K562 (cell line): Measurements from ENCODE around the gene CREB5. TPM values are rescaled to one million over a fixed set of nuclear protein-coding genes. Genes with fewer than 3 reads are reported as not detected.

Experiments used
- ATAC-seq: fragments of 200-7000 bp; cut with Tn5 transposase; 3 replicates; pipeline ENCODE4 v1.9.1; 2020; ENCODE audit warnings: moderate library complexity
- BruUV-seq: library from RNA; stranded (reverse); fragments of 400-500 nt; replicated peaks from 2 replicates; lab custom pipeline; 2021; lab: Mats Ljungman, UMichigan
- CTCF ChIA-PET: fragments of 300-600 bp; formaldehyde crosslinking; extraction: SDS; loops from one replicate; lab custom pipeline; 2021; ENCODE audit warnings: low intra/inter-chr PET ratio; lab: Yijun Ruan, JAX
- POLR2A ChIA-PET: fragments of 300-600, 350-650 bp; sonication (Branson Sonifier 250); formaldehyde crosslinking; extraction: SDS; loops from one replicate; lab custom pipeline; 2021; ENCODE audit warnings: antibody characterized with exemption, inconsistent platforms; lab: Yijun Ruan, JAX
- DNase-seq, 4 experiments: peaks; one replicate each; pipeline versions ENCODE4 v3.0.0 to v3.0.0-alpha.2; 2011 to 2018; ENCODE audit warnings: low spot score in 3 of 4, mixed read lengths in 3 of 4; ENCODE audit errors: extremely low read depth in 1 of 4
- FAIRE-seq: peaks from 2 replicates; lab custom pipeline; 2011; peaks lifted over from hg19 to GRCh38; lab: Jason Lieb, UNC
- H2AFZ ChIP-seq: 2 replicates; pipeline ENCODE4 v1.6.0; 2011; ENCODE audit warnings: low read depth, low read length, control low read depth, inconsistent platforms
- H3K27ac ChIP-seq: fragments of 200-600 bp; 3 replicates; pipeline ENCODE4 v1.8.0; 2011; ENCODE audit warnings: low read depth, mild to moderate bottlenecking, control low read depth, inconsistent platforms, low read length, moderate library complexity, mixed read lengths; ENCODE audit errors: extremely low read depth
- H3K27me3 ChIP-seq, 2 experiments: fragments of 300-600 bp in 1 of 2; 2 replicates in 1 of 2; 3 replicates in 1 of 2; pipeline versions ENCODE4 v1.6.0 to v1.8.0; 2011; ENCODE audit warnings: inconsistent platforms in 2 of 2, low read length in 2 of 2, mild to moderate bottlenecking in 1 of 2, mixed read lengths in 1 of 2, moderate library complexity in 1 of 2; ENCODE audit not compliant: control insufficient read depth in 2 of 2, insufficient read depth in 2 of 2
- H3K36me3 ChIP-seq: fragments of 300-600 bp; 3 replicates; pipeline ENCODE4 v1.8.0; 2011; ENCODE audit warnings: mild to moderate bottlenecking, low read length, inconsistent platforms; ENCODE audit not compliant: control insufficient read depth, insufficient read depth
- H3K4me1 ChIP-seq, 2 experiments: fragments of 200-600 bp in 1 of 2; replicated peaks in 1 of 2; 2 replicates in 1 of 2; 3 replicates in 1 of 2; pipeline versions ENCODE4 v1.5.1 to v1.8.0; 2011; ENCODE audit warnings: inconsistent platforms in 2 of 2, low read length in 2 of 2, mild to moderate bottlenecking in 1 of 2, mixed read lengths in 1 of 2, moderate library complexity in 1 of 2; ENCODE audit not compliant: control insufficient read depth in 2 of 2, insufficient read depth in 2 of 2
- H3K4me2 ChIP-seq: 2 replicates; pipeline ENCODE4 v1.6.1; 2011; ENCODE audit warnings: low read length, control low read depth, inconsistent platforms, mixed read lengths; ENCODE audit not compliant: insufficient read depth
- H3K4me3 ChIP-seq: fragments of 200-600 bp; sonication (generic), shearing (Covaris generic); 2 replicates; pipeline ENCODE4 v1.5.1; 2016; ENCODE audit warnings: control low read depth, inconsistent platforms
- H3K79me2 ChIP-seq: fragments of 200-600 bp; 3 replicates; pipeline ENCODE4 v1.8.0; 2011; ENCODE audit warnings: low read length, inconsistent platforms; ENCODE audit not compliant: control insufficient read depth, insufficient read depth
- H3K9ac ChIP-seq, 2 experiments: 2 replicates each; pipeline versions ENCODE4 v1.6.0 to v1.6.1; 2011; ENCODE audit warnings: low read depth in 2 of 2, low read length in 2 of 2, control low read depth in 1 of 2, inconsistent platforms in 1 of 2, mild to moderate bottlenecking in 1 of 2, mixed read lengths in 1 of 2; ENCODE audit not compliant: insufficient read depth in 1 of 2
- H3K9me1 ChIP-seq: one replicate; pipeline ENCODE4 v1.6.0; 2011; ENCODE audit warnings: inconsistent platforms, mild to moderate bottlenecking, low read length, moderate library complexity; ENCODE audit not compliant: control insufficient read depth, insufficient read depth
- H3K9me3 ChIP-seq: replicated peaks from 2 replicates; pipeline ENCODE4 v1.5.1; 2011; ENCODE audit warnings: low read depth, low read length, inconsistent platforms; ENCODE audit not compliant: control insufficient read depth, insufficient read depth
- H4K20me1 ChIP-seq: replicated peaks from 2 replicates; pipeline ENCODE4 v1.6.1; 2011; ENCODE audit warnings: low read length, inconsistent platforms, mixed read lengths; ENCODE audit not compliant: control insufficient read depth, insufficient read depth
- CEBPG ChIP-seq, 3 experiments: fragments of 200-800 bp in 1 of 3; sonication (Bioruptor generic) in 1 of 3; sonication (generic) in 1 of 3; formaldehyde crosslinking in 1 of 3; IDR thresholded peaks in 2 of 3; conservative IDR thresholded peaks in 1 of 3; 2 replicates each; pipeline versions ENCODE4 v1.6.1 to v1.8.0; 2016 to 2022; ENCODE audit warnings: missing compliant biosample characterization in 2 of 3, missing genetic modification characterization in 2 of 3, mild to moderate bottlenecking in 1 of 3, missing genetic modification reagents in 1 of 3
- DEAF1 ChIP-seq: fragments of 450-650 bp; formaldehyde crosslinking; IDR thresholded peaks from 2 replicates; pipeline ENCODE4 v1.4.0; 2020; ENCODE audit warnings: mild to moderate bottlenecking, moderate library complexity
- HCFC1 ChIP-seq: IDR thresholded peaks from 2 replicates; pipeline ENCODE4 v1.6.1; 2012; ENCODE audit warnings: low read depth, low read length, improper control_type of control experiment
- HDAC3 ChIP-seq: fragments of 450-650 bp; IDR thresholded peaks from 2 replicates; pipeline ENCODE4 v1.6.1; 2018; ENCODE audit warnings: borderline replicate concordance, mild to moderate bottlenecking, moderate library complexity; ENCODE audit not compliant: partially characterized antibody
- NR2C2 ChIP-seq, 2 experiments: fragments of 200-800 bp in 1 of 2; sonication (Bioruptor generic) in 1 of 2; sonication (generic) in 1 of 2; formaldehyde crosslinking in 1 of 2; IDR thresholded peaks; 2 replicates each; pipeline versions ENCODE4 v1.6.1 to v1.8.0; 2016 to 2022; ENCODE audit warnings: mild to moderate bottlenecking in 1 of 2, missing compliant biosample characterization in 1 of 2, missing genetic modification characterization in 1 of 2, missing genetic modification reagents in 1 of 2
- PHB ChIP-seq: fragments of 250-450 bp; sonication (Bioruptor Pico); IDR thresholded peaks from 2 replicates; pipeline ENCODE4 v1.5.0; 2021
- PRPF4 ChIP-seq: fragments of 200-400 bp; formaldehyde crosslinking; IDR thresholded peaks from one replicate; pipeline ENCODE4 v1.6.1; 2017; ENCODE audit warnings: low read length, low read depth, mild to moderate bottlenecking; ENCODE audit not compliant: insufficient read depth, poor library complexity, severe bottlenecking
- RBM25 ChIP-seq: fragments of 200-400 bp; formaldehyde crosslinking; IDR thresholded peaks from 2 replicates; pipeline ENCODE4 v1.6.1; 2018; ENCODE audit warnings: low read length, low read depth, moderate library complexity; ENCODE audit not compliant: severe bottlenecking
- RFX7 ChIP-seq: fragments of 250-450 bp; sonication (Bioruptor Pico); IDR thresholded peaks from 2 replicates; pipeline ENCODE4 v1.5.1; 2021; ENCODE audit warnings: mild to moderate bottlenecking
- RUNX1 ChIP-seq: sonication (generic); IDR thresholded peaks from 2 replicates; pipeline ENCODE4 v1.6.1; 2016; ENCODE audit warnings: antibody characterized with exemption, low read depth
- SNIP1 ChIP-seq: fragments of 450-650 bp; IDR thresholded peaks from 2 replicates; pipeline ENCODE4 v1.7.1; 2017; ENCODE audit warnings: low read depth, mild to moderate bottlenecking
- SNRNP70 ChIP-seq: fragments of 200-400 bp; formaldehyde crosslinking; optimal IDR thresholded peaks from 2 replicates; pipeline ENCODE3; 2017; ENCODE audit warnings: low read depth, low read length
- TRIM28 ChIP-seq: fragments of 450-650 bp; IDR thresholded peaks from 2 replicates; pipeline ENCODE4 v1.6.1; 2017
- USF1 ChIP-seq: sonication (generic); formaldehyde crosslinking; IDR thresholded peaks from 2 replicates; pipeline ENCODE4 v1.9.0; 2022; ENCODE audit warnings: mild to moderate bottlenecking, missing genetic modification reagents
- ZBED1 ChIP-seq: IDR thresholded peaks from 2 replicates; pipeline ENCODE4 v1.6.1; 2014
- ZNF280B ChIP-seq: fragments of 250-450 bp; sonication (Bioruptor Pico); IDR thresholded peaks from 2 replicates; pipeline ENCODE4 v1.5.1; 2021; ENCODE audit warnings: mild to moderate bottlenecking
- ZNF707 ChIP-seq: fragments of 250-450 bp; sonication (Bioruptor Pico); conservative IDR thresholded peaks from 2 replicates; pipeline ENCODE4 v1.8.0; 2022; ENCODE audit warnings: inconsistent platforms, mild to moderate bottlenecking, moderate library complexity
- WGBS: fragments of 100-300 bp; shearing (Covaris generic); methylation state at CpG from one replicate; pipeline ENCODE4 v1.1.6; 2016; ENCODE audit warnings: low coverage, mixed read lengths; ENCODE audit not compliant: insufficient coverage; ENCODE audit errors: missing lambda C conversion rate; 5-methylcytosine and 5-hydroxymethylcytosine counted together
- in situ Hi-C: fragments of 300-500 bp; cut with MboI; formaldehyde crosslinking; loops from 4 replicates; pipeline ENCODE4 v1.15.0; 2018; ENCODE audit warnings: inconsistent platforms, mixed read lengths
- intact Hi-C: fragments of 100-400 bp; cut with micrococcal nuclease; formaldehyde crosslinking; loops from 2 replicates; pipeline ENCODE4 v1.14.2; 2022
- polyA plus RNA-seq, 8 experiments: library from polyadenylated mRNA; depleted of rRNA in 4 of 8; stranded (reverse) in 5 of 8; unstranded in 3 of 8; fragments of >200 nt; fragmentation: Nextera tagmentation in 2 of 8; fragmentation: Illumina TruSeq in 1 of 8; extraction: Ambion mirVana in 2 of 8; extraction: Trizol in 1 of 8; gene quantifications; 2 replicates each; pipeline versions ENCODE4 v1.2.1 to v1.2.3, GENCODE V29; 2011 to 2014; ENCODE audit warnings: inconsistent platforms in 1 of 8, missing spikeins in 1 of 8
- total RNA-seq, 7 experiments: library from RNA; depleted of rRNA in 6 of 7; stranded (reverse); fragments of >200 nt in 6 of 7; fragmentation: Illumina TruSeq in 2 of 7; extraction: Trizol in 2 of 7; gene quantifications; 2 replicates each; pipeline versions ENCODE4 v1.2.1 to v1.2.3, GENCODE V29; 2011 to 2021; ENCODE audit warnings: low replicate concordance in 1 of 7

The CREB5 gene
- total and polyA plus RNA-seq, 9 of the 15 experiments (the other 6 are each of a cell fraction or from before 2014, with no cell fraction given): 0.33 to 6.4 (median 1.8) TPM

- Histone ChIP-seq H3K36me3 (no peaks in the 10 kb centered on the region), H3K9me3 (no peaks in the 10 kb centered on the region), H3K79me2 (no peaks in the 10 kb centered on the region), H3K4me3 (no peak overlapping the region), H3K4me1 (no peaks in the 10 kb centered on the region), H2AFZ (no peak overlapping the region), H4K20me1 (no peaks in the 10 kb centered on the region), H3K9me1 (no peaks in the 10 kb centered on the region), H3K4me2 (no peak overlapping the region), H3K27ac (no peak overlapping the region), H3K9ac (no peak overlapping the region)
- 2% methylated on average over 5 of the region's 5 CpGs for WGBS
- POLR2A ChIA-PET: interaction anchor here (0.6 kb wide), 1 partner anchor 240 kb away, joined by 3 read pairs; no protein-coding TSS in a partner anchor
- in situ Hi-C loops: no loop called here
- no peak for DNase-seq
- BruUV-seq: no TSS peak
- intact Hi-C loops: no loop called here
- TF ChIP-seq PHB (CRISPR knock-in tag) (no peak), CEBPG (CRISPR knock-in tag; IDR thresholded peaks at IDR 0.05) (no peak), CEBPG (tag; conservative IDR thresholded peaks at IDR 0.05 in 1 of 2, IDR thresholded peaks at IDR 0.05 in 1 of 2) (no peak), SNIP1 (no peak), ZNF707 (CRISPR knock-in tag) (no peak), PRPF4 (no peak), ZNF280B (CRISPR knock-in tag) (no peak), ZBED1 (no peak), HCFC1 (no peak), DEAF1 (CRISPR knock-in tag) (no peak), RUNX1 (no peak), TRIM28 (no peak), RFX7 (CRISPR knock-in tag) (no peak), USF1 (CRISPR knock-in tag) (no peak), RBM25 (no peak), SNRNP70 (no peak), NR2C2 (CRISPR knock-in tag; IDR thresholded peaks at IDR 0.05) (no peak), NR2C2 (tag; IDR thresholded peaks at IDR 0.05) (no peak), HDAC3 (no peak)
- TF ChIP-seq, all 486 proteins: peak for 0
- ATAC-seq (no peak), FAIRE-seq (no peak)
- CTCF ChIA-PET: no interaction called here
- H3K27me3 ChIP-seq: peaks cover 7% of the 10 kb centered on the region in 2 experiments; a peak in 3 of 5 replicates
Measured at GRCh38 chr7:28572321-28573058, 160.2 kb downstream of the CREB5 start.
